ACC112 (cell line): ENCODE results near the gene BRMS1.
"Not testable (repeated sequence)": the region's sequence is repeated elsewhere in the genome, so short reads cannot be mapped to it uniquely, and the experiment has no call there.

Experiments used
- H2AFZ ChIP-seq: fragments of 200-600 bp; sonication (generic); one replicate; pipeline ENCODE4 v1.6.0; 2017; ENCODE audit warnings: antibody characterized with exemption, low read length; ENCODE audit not compliant: unreplicated experiment
- H3K27ac ChIP-seq: fragments of 200-600 bp; sonication (generic); 2 replicates; pipeline ENCODE4 v1.5.1; 2014; ENCODE audit warnings: low read depth, mild to moderate bottlenecking, antibody characterized with exemption, low read length, moderate library complexity
- H3K27me3 ChIP-seq: fragments of 200-600 bp; sonication (generic); 2 replicates; pipeline ENCODE4 v1.6.1; 2014; ENCODE audit warnings: mild to moderate bottlenecking, antibody characterized with exemption, low read length, moderate library complexity, mixed read lengths; ENCODE audit not compliant: insufficient read depth
- H3K36me3 ChIP-seq: fragments of 200-600 bp; sonication (generic); 2 replicates; pipeline ENCODE4 v1.6.1; 2016; ENCODE audit warnings: mild to moderate bottlenecking, antibody characterized with exemption, low read length, moderate library complexity, mixed read lengths; ENCODE audit not compliant: insufficient read depth
- H3K4me1 ChIP-seq: fragments of 200-600 bp; sonication (generic); one replicate; pipeline ENCODE4 v1.6.1; 2016; ENCODE audit warnings: low read length, mixed read lengths; ENCODE audit not compliant: insufficient read depth, unreplicated experiment, control insufficient read depth
- H3K4me3 ChIP-seq: fragments of 200-600 bp; sonication (generic); 2 replicates; pipeline ENCODE4 v1.5.1; 2014; ENCODE audit warnings: mild to moderate bottlenecking, low read depth, low read length
- H3K79me2 ChIP-seq: fragments of 200-600 bp; sonication (generic); one replicate; pipeline ENCODE4 v1.6.0; 2016; ENCODE audit warnings: low read length; ENCODE audit not compliant: control insufficient read depth, unreplicated experiment, insufficient read depth

BRMS1 gene, protein sequence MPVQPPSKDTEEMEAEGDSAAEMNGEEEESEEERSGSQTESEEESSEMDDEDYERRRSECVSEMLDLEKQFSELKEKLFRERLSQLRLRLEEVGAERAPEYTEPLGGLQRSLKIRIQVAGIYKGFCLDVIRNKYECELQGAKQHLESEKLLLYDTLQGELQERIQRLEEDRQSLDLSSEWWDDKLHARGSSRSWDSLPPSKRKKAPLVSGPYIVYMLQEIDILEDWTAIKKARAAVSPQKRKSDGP

DNA sequence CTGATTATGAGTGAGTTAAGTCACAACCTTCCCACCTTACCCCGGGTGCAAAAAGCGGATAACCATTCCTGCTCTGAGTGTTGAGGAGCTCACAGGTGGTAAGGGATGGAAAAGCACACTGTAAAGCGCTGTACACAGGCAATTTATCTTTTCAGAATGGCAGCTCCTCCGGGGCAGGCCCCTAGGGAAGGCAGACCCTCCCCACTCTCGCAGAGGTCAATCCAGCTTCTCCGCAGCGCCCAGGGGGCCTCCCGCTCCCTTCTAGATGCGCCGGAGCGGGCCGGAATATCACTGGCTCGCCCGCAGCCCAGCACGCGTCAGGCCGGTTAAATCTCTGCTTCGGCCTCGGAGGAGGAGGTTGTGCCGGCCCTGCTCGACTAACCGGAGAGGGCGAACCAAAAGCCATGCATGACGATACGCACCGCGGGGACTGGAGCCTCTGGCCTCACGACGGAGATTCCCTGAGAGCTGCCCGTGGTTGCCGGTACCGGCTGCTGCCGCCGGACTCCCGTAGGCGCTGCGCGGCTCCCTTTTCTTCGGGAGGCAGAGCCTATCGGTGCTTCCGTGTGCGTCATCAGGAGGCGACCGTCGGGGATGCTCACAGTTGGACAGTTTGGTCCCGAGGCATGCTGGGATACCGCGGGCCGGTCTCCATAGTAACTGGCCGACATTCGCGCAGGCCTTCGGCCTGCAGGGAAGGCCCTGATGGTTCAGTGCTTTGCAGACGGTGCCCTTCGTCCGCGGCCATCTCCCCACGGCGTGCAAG lies at the start of gene BRMS1:
Gene BRMS1, minus strand, starts transcription at position 555 of the 766 bp plus-strand sequence. CDS start 2,870 bp downstream, outside the sequence.
- Histone ChIP-seq H3K79me2 (peaks cover 20% of the 10 kb centered on the region), H2AFZ (peak within 1 kb of the TSS; percentile 81), H3K36me3 (no peaks in the 10 kb centered on the region), H3K27ac (peak within 1 kb of the TSS; percentile 57), H3K27me3 (no peaks in the 10 kb centered on the region), H3K4me3 (peak within 1 kb of the TSS; percentile 83), H3K4me1 (peaks cover 26% of the 10 kb centered on the region)

DNA sequence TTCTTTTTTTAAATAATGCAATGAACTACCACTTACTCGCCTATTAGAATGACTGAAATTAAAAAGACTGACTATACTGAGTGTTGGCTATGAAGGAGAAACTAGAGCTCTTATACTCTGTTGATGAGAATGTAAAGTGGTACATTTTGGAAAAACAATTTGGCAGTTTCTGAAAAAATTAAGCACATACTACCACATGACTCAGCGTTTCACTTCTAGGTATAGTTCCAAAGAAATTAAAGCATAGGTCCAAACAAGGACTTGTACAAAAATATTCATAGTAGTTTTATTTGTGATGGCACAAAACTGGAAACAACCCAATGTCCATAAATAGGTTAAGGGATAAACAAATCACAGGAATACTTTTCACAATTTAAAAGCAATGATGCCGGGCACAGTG lies 49.0 kb upstream of the BRMS1 start:
- no peak overlapping the region for H3K27ac ChIP-seq
- peaks cover 12% of the 10 kb centered on the region for H3K27me3 ChIP-seq
- H3K4me1 ChIP-seq: no peaks in the 10 kb centered on the region
- no peak overlapping the region for H2AFZ ChIP-seq
- no peaks in the 10 kb centered on the region for H3K79me2 ChIP-seq
- no peak overlapping the region for H3K4me3 ChIP-seq
- H3K36me3 ChIP-seq: no peaks in the 10 kb centered on the region

DNA sequence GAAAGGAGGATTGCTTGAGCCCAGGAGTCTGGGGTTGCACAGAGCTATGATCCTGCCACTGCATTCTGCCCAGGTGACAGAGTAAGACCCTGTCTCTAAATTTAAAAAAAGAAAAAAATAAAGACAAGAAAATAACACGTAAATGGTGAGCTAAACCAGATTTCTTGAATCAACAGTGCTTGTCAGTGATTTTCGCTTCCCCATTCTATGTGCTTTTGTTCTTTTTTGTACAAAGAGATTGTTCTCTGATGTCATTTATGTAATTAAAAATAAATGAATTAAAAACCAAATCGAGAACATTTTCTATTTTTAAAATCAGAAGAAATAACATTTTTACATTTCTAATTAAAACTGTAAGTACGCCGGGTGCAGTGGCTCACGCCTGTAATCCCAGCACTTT lies 46.4 kb upstream of the BRMS1 start:
- H3K4me3 ChIP-seq: no peak overlapping the region
- H3K4me1 ChIP-seq: no peaks in the 10 kb centered on the region
- H2AFZ ChIP-seq: no peak overlapping the region
- H3K79me2 ChIP-seq: no peaks in the 10 kb centered on the region
- H3K36me3 ChIP-seq: no peaks in the 10 kb centered on the region
- peaks cover 12% of the 10 kb centered on the region for H3K27me3 ChIP-seq
- no peak overlapping the region for H3K27ac ChIP-seq

DNA sequence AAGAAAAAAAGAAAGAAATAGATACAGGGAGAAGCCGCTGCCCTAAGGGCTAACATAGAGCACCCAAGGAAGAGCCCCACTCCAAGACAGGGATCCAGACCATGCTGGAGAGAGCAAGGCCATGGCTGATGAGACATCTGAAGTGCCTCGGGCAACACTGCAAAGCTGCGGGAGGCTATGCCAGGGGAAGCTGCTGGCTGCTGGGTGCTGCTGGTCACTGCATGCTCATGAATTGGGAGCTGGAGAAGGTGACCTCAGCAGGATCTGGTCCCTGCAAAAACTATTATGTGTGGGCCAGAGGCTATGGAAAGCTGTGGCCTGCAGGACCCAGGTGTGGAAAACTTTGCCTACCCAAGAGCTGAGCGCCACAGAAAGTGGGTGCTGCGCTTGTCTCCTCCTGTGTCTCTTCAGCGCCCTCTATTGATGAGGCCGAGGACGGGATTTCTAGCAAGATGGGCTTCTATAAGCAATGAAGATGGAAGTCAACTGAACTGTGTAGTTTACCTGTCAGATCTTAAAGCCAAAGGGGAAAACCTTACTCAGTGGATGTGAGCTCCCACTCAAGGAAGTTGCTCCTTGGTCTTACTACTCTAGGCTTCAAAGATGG lies 44.0 kb upstream of the BRMS1 start:
- Histone ChIP-seq H3K36me3 (no peaks in the 10 kb centered on the region), H3K4me1 (no peaks in the 10 kb centered on the region), H3K27me3 (peaks cover 12% of the 10 kb centered on the region; the same call in 1 of the 2 replicates), H3K27ac (no peak overlapping the region), H3K79me2 (no peaks in the 10 kb centered on the region), H3K4me3 (no peak overlapping the region), H2AFZ (no peak overlapping the region)

DNA sequence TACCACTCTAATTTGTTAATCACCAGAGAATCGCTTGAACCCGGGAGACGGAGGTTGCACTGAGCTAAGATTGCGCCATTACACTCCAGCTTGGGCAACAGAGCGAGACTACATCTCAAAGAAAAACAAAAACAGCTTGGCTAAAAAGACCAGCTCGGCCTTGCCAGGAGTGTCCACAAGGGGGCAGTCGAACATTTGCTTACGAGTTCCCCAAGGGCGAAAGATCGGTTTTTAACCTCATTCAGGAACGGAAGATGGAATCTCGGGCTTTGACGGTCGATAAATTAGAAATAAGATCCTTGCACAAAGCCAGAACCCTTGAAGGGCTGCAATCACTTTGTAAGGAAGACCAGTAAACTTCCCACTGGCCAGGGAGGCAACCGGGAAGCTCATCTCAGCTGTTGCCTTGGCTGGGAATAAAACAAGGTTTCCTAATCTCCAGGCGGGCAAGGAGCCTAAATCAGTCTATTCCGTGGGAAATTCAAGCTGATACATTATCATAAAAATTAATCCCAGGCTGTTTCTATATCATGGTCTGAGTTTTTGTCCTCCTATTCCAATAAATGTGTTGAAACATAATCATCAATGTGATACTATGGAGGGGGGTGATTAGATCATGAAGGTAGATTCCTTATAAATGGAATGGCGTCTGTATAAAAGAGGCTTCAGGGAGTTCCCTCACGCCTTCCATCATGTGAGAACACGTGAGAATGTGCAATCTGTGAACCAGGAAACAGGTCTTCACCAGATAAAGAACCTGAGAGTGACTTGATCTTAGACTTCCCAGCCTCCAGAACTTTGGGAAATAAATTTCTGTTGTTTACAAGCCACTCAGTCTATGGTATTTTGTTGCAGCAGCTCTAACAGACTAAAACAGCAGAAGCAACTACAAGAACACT lies 41.5 kb upstream of the BRMS1 start:
- Histone ChIP-seq H3K79me2 (no peaks in the 10 kb centered on the region), H2AFZ (peak overlapping the region; percentile 38), H3K27me3 (peaks cover 8% of the 10 kb centered on the region; the same call in 1 of the 2 replicates)

DNA sequence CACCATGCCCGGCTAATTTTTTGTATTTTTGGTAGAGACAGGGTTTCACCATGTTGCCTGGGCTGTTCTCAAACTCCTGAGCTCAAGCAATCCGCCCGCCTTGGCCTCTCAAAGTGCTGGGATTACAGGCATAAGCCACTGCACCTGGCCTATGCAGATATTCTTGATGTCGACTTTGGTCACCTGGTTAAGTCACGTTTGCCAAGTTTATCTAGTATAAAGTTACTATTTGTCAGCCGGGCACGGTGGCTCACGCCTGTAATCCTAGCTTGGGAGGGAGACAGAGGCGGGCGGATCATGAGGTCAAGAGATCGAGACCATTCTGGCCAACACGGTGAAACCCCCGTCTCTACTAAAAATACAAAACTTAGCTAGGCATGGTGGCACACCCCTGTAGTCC lies 39.4 kb upstream of the BRMS1 start:
- H3K79me2 ChIP-seq, H3K4me3 ChIP-seq, H2AFZ ChIP-seq, H3K27me3 ChIP-seq, H3K27ac ChIP-seq, H3K36me3 ChIP-seq, H3K4me1 ChIP-seq: not testable (repeated sequence)

More for the DNA sequence above, 41.5 kb upstream of the BRMS1 start:
- Histone ChIP-seq H3K4me3 (peak overlapping the region; percentile 43), H3K27ac (no peak overlapping the region), H3K4me1 (no peaks in the 10 kb centered on the region), H3K36me3 (no peaks in the 10 kb centered on the region)

DNA sequence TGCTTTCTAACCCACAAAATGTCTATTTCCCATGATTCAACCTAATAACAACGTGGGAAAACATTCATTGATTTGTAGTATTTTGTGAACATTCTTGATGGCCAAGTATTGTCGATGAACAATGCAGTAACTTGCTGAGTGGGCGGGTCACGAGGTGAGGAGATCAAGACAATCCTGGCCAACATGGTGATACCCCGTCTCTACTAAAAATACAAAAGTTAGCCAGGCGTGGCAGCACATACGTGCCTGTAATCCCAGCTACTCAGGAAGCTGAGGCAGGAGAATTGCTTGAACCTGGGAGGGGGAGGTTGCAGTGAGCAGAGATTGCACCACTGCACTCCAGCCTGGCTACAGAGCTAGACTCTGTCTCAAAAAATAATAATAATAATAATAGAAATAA lies 35.4 kb upstream of the BRMS1 start:
- not testable (repeated sequence) for H3K4me1 ChIP-seq

DNA sequence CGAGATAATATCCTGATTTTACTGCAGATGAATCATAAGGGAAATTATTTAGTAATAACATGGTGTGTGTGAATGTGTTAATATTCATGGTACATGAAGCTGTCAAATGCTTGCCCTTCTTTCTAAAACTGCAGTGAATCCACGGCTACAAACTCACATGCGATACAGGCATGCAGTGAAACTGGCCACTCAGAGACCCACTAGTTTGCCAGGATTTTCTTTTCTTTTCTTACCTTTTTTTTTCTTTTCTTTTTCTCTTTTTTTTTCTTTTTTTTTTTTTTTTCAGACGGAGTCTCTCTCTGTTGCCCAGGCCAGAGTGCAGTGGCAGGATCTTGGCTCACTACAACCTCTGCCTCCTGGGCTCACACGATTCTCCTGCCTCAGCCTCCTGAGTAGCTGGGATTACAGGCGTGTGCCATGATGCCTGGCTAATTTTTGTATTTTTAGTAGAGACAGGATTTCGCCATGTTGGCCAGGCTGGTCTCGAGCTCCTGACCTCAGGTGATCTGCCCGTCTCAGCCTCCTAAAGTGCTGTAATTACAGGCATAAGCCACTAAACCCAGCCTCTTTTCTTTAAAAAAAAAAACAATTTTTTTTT lies 28.9 kb upstream of the BRMS1 start:
- H2AFZ ChIP-seq, H3K27ac ChIP-seq, H3K4me3 ChIP-seq, H3K27me3 ChIP-seq, H3K79me2 ChIP-seq, H3K36me3 ChIP-seq: not testable (repeated sequence)
- peaks cover 25% of the 10 kb centered on the region for H3K4me1 ChIP-seq

More for the DNA sequence above, 35.4 kb upstream of the BRMS1 start:
- not testable (repeated sequence) for H3K27ac ChIP-seq, H2AFZ ChIP-seq, H3K79me2 ChIP-seq, H3K27me3 ChIP-seq, H3K4me3 ChIP-seq, H3K36me3 ChIP-seq

DNA sequence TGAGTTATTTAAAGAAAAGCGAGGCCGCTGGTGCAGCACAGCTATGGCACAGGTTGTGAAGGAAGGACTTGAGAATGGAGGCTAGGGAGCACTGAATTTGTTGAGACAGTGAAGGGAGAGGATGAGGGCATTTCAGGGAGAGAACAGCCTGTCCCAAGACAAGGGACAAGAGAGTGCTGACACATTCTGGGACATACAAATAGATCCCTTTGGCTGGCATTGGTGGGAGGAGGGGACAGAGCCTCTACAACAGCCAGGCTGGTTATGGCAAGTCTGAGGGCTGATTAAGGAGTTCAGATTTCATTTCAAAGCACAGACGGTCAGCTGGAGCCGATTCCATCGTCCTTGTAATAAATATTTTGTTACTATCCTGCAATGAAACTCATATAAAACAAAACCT lies 28.4 kb upstream of the BRMS1 start:
- H2AFZ ChIP-seq: no peak overlapping the region

More for the DNA sequence above, 28.4 kb upstream of the BRMS1 start:
- no peak overlapping the region for H3K4me3 ChIP-seq
- H3K4me1 ChIP-seq: peaks cover 25% of the 10 kb centered on the region
- no peak overlapping the region for H3K27ac ChIP-seq
- H3K79me2 ChIP-seq: no peaks in the 10 kb centered on the region
- peaks cover 7% of the 10 kb centered on the region for H3K27me3 ChIP-seq
- no peaks in the 10 kb centered on the region for H3K36me3 ChIP-seq
